HG02870 (cell line): ENCODE results near the gene ACACA.

Source experiments
- ATAC-seq: cut with Tn5 transposase; IDR thresholded peaks from one replicate; pipeline ENCODE4 v1.9.1; 2021; ENCODE audit warnings: mild to moderate bottlenecking, moderate library complexity; ENCODE audit not compliant: unreplicated experiment

Gene ACACA

GRCh38 chr17:37052450-37052849 lies 354.2 kb downstream of the ACACA start:
- no peak for ATAC-seq

GRCh38 chr17:37051833-37052232 lies 354.8 kb downstream of the ACACA start:
- no peak for ATAC-seq

GRCh38 chr17:37051381-37051780 lies 355.3 kb downstream of the ACACA start:
- no peak for ATAC-seq

- no peak for ATAC-seq
Measured at GRCh38 chr17:37050920-37051319, 355.7 kb downstream of the ACACA start.

- ATAC-seq = no peak
Measured at GRCh38 chr17:37048811-37049210, 357.8 kb downstream of the ACACA start.

GRCh38 chr17:37047631-37048104 lies 359.0 kb downstream of the ACACA start:
- no peak for ATAC-seq

GRCh38 chr17:37045351-37045922 lies 361.2 kb downstream of the ACACA start:
- no peak for ATAC-seq

- ATAC-seq = no peak
Measured at GRCh38 chr17:37043201-37043600, 363.4 kb downstream of the ACACA start.

GRCh38 chr17:37041932-37042331 lies 364.7 kb downstream of the ACACA start:
- ATAC-seq = no peak

GRCh38 chr17:37039269-37039668 lies 367.4 kb downstream of the ACACA start:
- no peak for ATAC-seq

GRCh38 chr17:37037590-37038155 lies 369.0 kb downstream of the ACACA start:
- no peak for ATAC-seq
